ENCODE data around the gene ITGB3.
A peak's percentile ranks its signal among the peaks of the same experiment; 100 is the strongest.

ITGB3 gene

GRCh38 chr17:47279062-47279801 lies 25.6 kb downstream of the ITGB3 start:
- no CpG with 5 or more reads among the region's 10 CpGs for WGBS (ENCODE audit: extremely low coverage, insufficient coverage, insufficient read length)
- Histone ChIP-seq H2BK5ac (ENCODE audit: low read depth, low read length, poor library complexity) (peak overlapping the region; percentile 15), H4K12ac (ENCODE audit: low read depth, low read length) (no peak overlapping the region), H3K36me3 (ENCODE audit: control insufficient read depth in 1 of 2, insufficient read depth in 2 of 2, low read length in 2 of 2) (no peaks in the 10 kb centered on the region), H2BK120ac (ENCODE audit: insufficient read depth, low read length, poor library complexity) (peak overlapping the region; percentile 76), H3K9ac (ENCODE audit: low read length) (no peak overlapping the region), H2AFZ (ENCODE audit: insufficient read depth, low read length, poor library complexity) (peak overlapping the region; percentile 24), H3K4me1 (ENCODE audit: control insufficient read depth in 1 of 2, insufficient read depth in 2 of 2, low read length in 2 of 2) (peaks cover 31 to 36% of the 10 kb centered on the region in 2 experiments), H2AK5ac (ENCODE audit: low read length) (no peak overlapping the region), H3K79me2 (ENCODE audit: control insufficient read depth, insufficient read depth, low read length, poor library complexity) (peaks cover 2% of the 10 kb centered on the region), H3K18ac (ENCODE audit: low read length) (peak overlapping the region; percentile 12), H2BK12ac (ENCODE audit: low read length) (peak overlapping the region; percentile 48), H3K27me3 (ENCODE audit: insufficient read depth, low read length) (no peaks in the 10 kb centered on the region), H4K91ac (ENCODE audit: low read depth, low read length) (peak overlapping the region; percentile 53), H3K4ac (ENCODE audit: low read depth, low read length) (no peak overlapping the region), H3K79me1 (ENCODE audit: low read length) (peaks cover 26% of the 10 kb centered on the region), H3K23ac (ENCODE audit: low read length) (no peak overlapping the region), H3K27ac (ENCODE audit: low read depth, low read length) (peak overlapping the region; percentile 84), H3K4me3 (ENCODE audit: low read depth, low read length) (no peak overlapping the region), H3K4me2 (ENCODE audit: low read length) (no peak overlapping the region), H3K14ac (ENCODE audit: low read length) (peak overlapping the region; percentile 11), H3K9me3 (ENCODE audit: insufficient read depth, low read depth, low read length) (no peaks in the 10 kb centered on the region), H4K8ac (ENCODE audit: low read depth, low read length) (peak overlapping the region; percentile 55)
- DNase-seq, result peak; percentile 9 to 46

GRCh38 chr17:47280072-47280811 lies 26.6 kb downstream of the ITGB3 start:
- H2AFZ ChIP-seq (ENCODE audit: insufficient read depth, low read length, poor library complexity), result no peak overlapping the region
- H3K27me3 ChIP-seq (ENCODE audit: insufficient read depth, low read length), result no peaks in the 10 kb centered on the region
- H3K4ac ChIP-seq (ENCODE audit: low read depth, low read length), result no peak overlapping the region
- H3K18ac ChIP-seq (ENCODE audit: low read length), result peak overlapping the region; percentile 54
- no peaks in the 10 kb centered on the region for H3K9me3 ChIP-seq (ENCODE audit: insufficient read depth, low read depth, low read length)
- H3K9ac ChIP-seq (ENCODE audit: low read length), result no peak overlapping the region
- H3K4me2 ChIP-seq (ENCODE audit: low read length), result no peak overlapping the region
- peaks cover 2% of the 10 kb centered on the region for H3K79me2 ChIP-seq (ENCODE audit: control insufficient read depth, insufficient read depth, low read length, poor library complexity)
- H3K23ac ChIP-seq (ENCODE audit: low read length), result no peak overlapping the region
- peak overlapping the region; percentile 9 for H4K8ac ChIP-seq (ENCODE audit: low read depth, low read length)
- no CpG with 5 or more reads among the region's 14 CpGs for WGBS (ENCODE audit: extremely low coverage, insufficient coverage, insufficient read length)
- no peak overlapping the region for H3K4me3 ChIP-seq (ENCODE audit: low read depth, low read length)
- peak overlapping the region; percentile 70 for H2BK12ac ChIP-seq (ENCODE audit: low read length)
- H2BK120ac ChIP-seq (ENCODE audit: insufficient read depth, low read length, poor library complexity), result peak overlapping the region; percentile 76
- H2BK5ac ChIP-seq (ENCODE audit: low read depth, low read length, poor library complexity), result peak overlapping the region; percentile 43
- peak overlapping the region; percentile 53 for H4K91ac ChIP-seq (ENCODE audit: low read depth, low read length)
- no peak overlapping the region for H2AK5ac ChIP-seq (ENCODE audit: low read length)
- peak overlapping the region; percentile 45 for H3K14ac ChIP-seq (ENCODE audit: low read length)
- peak overlapping the region; percentile 84 for H3K27ac ChIP-seq (ENCODE audit: low read depth, low read length)
- peaks cover 25% of the 10 kb centered on the region for H3K79me1 ChIP-seq (ENCODE audit: low read length)
- H3K36me3 ChIP-seq (ENCODE audit: control insufficient read depth in 1 of 2, insufficient read depth in 2 of 2, low read length in 2 of 2), result no peaks in the 10 kb centered on the region
- H4K12ac ChIP-seq (ENCODE audit: low read depth, low read length), result no peak overlapping the region
- H3K4me1 ChIP-seq (ENCODE audit: control insufficient read depth in 1 of 2, insufficient read depth in 2 of 2, low read length in 2 of 2), result peaks cover 28 to 32% of the 10 kb centered on the region in 2 experiments
- DNase-seq, result no peak

- no CpG with 5 or more reads among the region's 6 CpGs for WGBS (ENCODE audit: extremely low coverage, insufficient coverage, insufficient read length)
- no peak overlapping the region for H2BK12ac ChIP-seq (ENCODE audit: low read length)
Observed at GRCh38 chr17:47281216-47281615, 27.6 kb downstream of the ITGB3 start.

GRCh38 chr17:47285003-47285402 lies 31.4 kb downstream of the ITGB3 start:
- H2BK12ac ChIP-seq (ENCODE audit: low read length), result no peak overlapping the region
- no peak overlapping the region for H3K4me2 ChIP-seq (ENCODE audit: low read length)
- peaks cover 3% of the 10 kb centered on the region for H3K79me1 ChIP-seq (ENCODE audit: low read length)
- no peak overlapping the region for H3K9ac ChIP-seq (ENCODE audit: low read length)
- no peak overlapping the region for H2BK5ac ChIP-seq (ENCODE audit: low read depth, low read length, poor library complexity)
- H3K14ac ChIP-seq (ENCODE audit: low read length), result no peak overlapping the region
- no peak overlapping the region for H2AFZ ChIP-seq (ENCODE audit: insufficient read depth, low read length, poor library complexity)
- no peaks in the 10 kb centered on the region for H3K36me3 ChIP-seq (ENCODE audit: control insufficient read depth in 1 of 2, insufficient read depth in 2 of 2, low read length in 2 of 2)
- H3K27me3 ChIP-seq (ENCODE audit: insufficient read depth, low read length), result no peaks in the 10 kb centered on the region
- H3K4me3 ChIP-seq (ENCODE audit: low read depth, low read length), result no peak overlapping the region
- no peak overlapping the region for H4K8ac ChIP-seq (ENCODE audit: low read depth, low read length)
- peaks cover 4 to 5% of the 10 kb centered on the region in 2 experiments for H3K4me1 ChIP-seq (ENCODE audit: control insufficient read depth in 1 of 2, insufficient read depth in 2 of 2, low read length in 2 of 2)
- no peak overlapping the region for H3K4ac ChIP-seq (ENCODE audit: low read depth, low read length)
- H2AK5ac ChIP-seq (ENCODE audit: low read length), result no peak overlapping the region
- H3K23ac ChIP-seq (ENCODE audit: low read length), result no peak overlapping the region
- no peak overlapping the region for H4K91ac ChIP-seq (ENCODE audit: low read depth, low read length)
- no peak overlapping the region for H2BK120ac ChIP-seq (ENCODE audit: insufficient read depth, low read length, poor library complexity)
- no peaks in the 10 kb centered on the region for H3K79me2 ChIP-seq (ENCODE audit: control insufficient read depth, insufficient read depth, low read length, poor library complexity)
- DNase-seq, result no peak
- WGBS (ENCODE audit: extremely low coverage, insufficient coverage, insufficient read length), result no CpG with 5 or more reads among the region's 6 CpGs
- H3K9me3 ChIP-seq (ENCODE audit: insufficient read depth, low read depth, low read length), result no peaks in the 10 kb centered on the region
- H3K18ac ChIP-seq (ENCODE audit: low read length), result no peak overlapping the region
- no peak overlapping the region for H4K12ac ChIP-seq (ENCODE audit: low read depth, low read length)
- H3K27ac ChIP-seq (ENCODE audit: low read depth, low read length), result no peak overlapping the region

More at GRCh38 chr17:47281216-47281615, 27.6 kb downstream of the ITGB3 start:
- Histone ChIP-seq H3K27ac (ENCODE audit: low read depth, low read length) (no peak overlapping the region), H4K8ac (ENCODE audit: low read depth, low read length) (no peak overlapping the region), H3K36me3 (ENCODE audit: control insufficient read depth in 1 of 2, insufficient read depth in 2 of 2, low read length in 2 of 2) (no peaks in the 10 kb centered on the region), H3K4ac (ENCODE audit: low read depth, low read length) (no peak overlapping the region), H3K79me1 (ENCODE audit: low read length) (peaks cover 18% of the 10 kb centered on the region), H2AFZ (ENCODE audit: insufficient read depth, low read length, poor library complexity) (no peak overlapping the region), H3K23ac (ENCODE audit: low read length) (no peak overlapping the region), H4K91ac (ENCODE audit: low read depth, low read length) (no peak overlapping the region), H3K4me3 (ENCODE audit: low read depth, low read length) (no peak overlapping the region), H3K4me2 (ENCODE audit: low read length) (no peak overlapping the region), H2BK120ac (ENCODE audit: insufficient read depth, low read length, poor library complexity) (no peak overlapping the region), H3K14ac (ENCODE audit: low read length) (no peak overlapping the region), H2AK5ac (ENCODE audit: low read length) (no peak overlapping the region), H3K79me2 (ENCODE audit: control insufficient read depth, insufficient read depth, low read length, poor library complexity) (peaks cover under 1% of the 10 kb centered on the region), H3K9me3 (ENCODE audit: insufficient read depth, low read depth, low read length) (no peaks in the 10 kb centered on the region), H3K27me3 (ENCODE audit: insufficient read depth, low read length) (no peaks in the 10 kb centered on the region), H3K9ac (ENCODE audit: low read length) (no peak overlapping the region), H3K18ac (ENCODE audit: low read length) (no peak overlapping the region), H2BK5ac (ENCODE audit: low read depth, low read length, poor library complexity) (no peak overlapping the region), H4K12ac (ENCODE audit: low read depth, low read length) (no peak overlapping the region), H3K4me1 (ENCODE audit: control insufficient read depth in 1 of 2, insufficient read depth in 2 of 2, low read length in 2 of 2) (peaks cover 20 to 26% of the 10 kb centered on the region in 2 experiments)
- no peak for DNase-seq
